Activated gamma-delta T cell treated with Interleukin-2 at 50 U/mL for 16 hours (primary cell): ENCODE measurements around the gene AP3M1.
A peak's percentile ranks its signal among the peaks of the same experiment; 100 is the strongest.
"Not testable (repeated sequence)": the region's sequence is repeated elsewhere in the genome, so short reads cannot be mapped to it uniquely, and the experiment has no call there.

ENCODE experiments used
- DNase-seq: peaks from one replicate; pipeline ENCODE4 v3.0.0-alpha.2; 2020

AP3M1 gene, protein sequence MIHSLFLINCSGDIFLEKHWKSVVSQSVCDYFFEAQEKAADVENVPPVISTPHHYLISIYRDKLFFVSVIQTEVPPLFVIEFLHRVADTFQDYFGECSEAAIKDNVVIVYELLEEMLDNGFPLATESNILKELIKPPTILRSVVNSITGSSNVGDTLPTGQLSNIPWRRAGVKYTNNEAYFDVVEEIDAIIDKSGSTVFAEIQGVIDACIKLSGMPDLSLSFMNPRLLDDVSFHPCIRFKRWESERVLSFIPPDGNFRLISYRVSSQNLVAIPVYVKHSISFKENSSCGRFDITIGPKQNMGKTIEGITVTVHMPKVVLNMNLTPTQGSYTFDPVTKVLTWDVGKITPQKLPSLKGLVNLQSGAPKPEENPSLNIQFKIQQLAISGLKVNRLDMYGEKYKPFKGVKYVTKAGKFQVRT

DNA sequence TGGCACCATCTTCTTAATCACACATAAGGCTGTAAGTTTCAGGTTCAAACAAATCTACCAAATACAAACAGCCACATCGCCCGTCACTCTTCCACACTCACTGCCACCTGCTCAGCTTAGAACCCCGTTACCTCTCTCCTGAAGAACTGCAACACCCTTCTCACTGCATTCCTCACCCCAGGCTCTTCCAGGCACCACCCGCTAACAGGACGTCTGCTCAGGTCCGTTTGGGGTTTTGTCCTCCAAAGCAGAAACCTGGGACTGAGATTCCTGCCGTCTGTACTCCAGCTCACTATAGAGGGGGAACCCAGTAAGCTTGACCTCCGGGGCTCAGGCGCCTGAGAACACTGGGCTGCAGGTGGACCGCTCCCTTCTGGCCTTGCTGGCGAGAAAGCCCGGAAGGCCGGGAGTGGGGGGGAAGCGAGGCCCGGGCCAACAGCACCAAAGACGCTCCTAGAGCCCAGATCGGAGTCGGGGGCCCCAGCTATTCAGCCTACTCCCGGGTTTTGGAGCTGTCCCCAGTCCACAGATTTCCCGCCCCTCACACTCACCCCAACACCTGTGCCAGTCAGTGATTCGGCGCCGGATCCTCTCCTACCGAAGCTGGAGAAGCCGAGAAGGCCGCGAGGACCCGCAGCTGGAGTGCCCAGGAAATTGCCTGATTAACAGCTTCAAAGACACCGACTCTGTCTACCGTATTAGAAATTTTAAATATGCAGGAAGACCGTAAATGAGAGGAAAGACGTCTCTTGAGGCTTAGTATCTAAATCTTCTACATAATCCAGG is at the start of gene AP3M1:
AP3M1 (minus strand) TSS at position 625 of the 786 bp plus-strand sequence. CDS start 12,449 bp downstream, outside the sequence.
- DNase-seq = peak; percentile 78

DNA sequence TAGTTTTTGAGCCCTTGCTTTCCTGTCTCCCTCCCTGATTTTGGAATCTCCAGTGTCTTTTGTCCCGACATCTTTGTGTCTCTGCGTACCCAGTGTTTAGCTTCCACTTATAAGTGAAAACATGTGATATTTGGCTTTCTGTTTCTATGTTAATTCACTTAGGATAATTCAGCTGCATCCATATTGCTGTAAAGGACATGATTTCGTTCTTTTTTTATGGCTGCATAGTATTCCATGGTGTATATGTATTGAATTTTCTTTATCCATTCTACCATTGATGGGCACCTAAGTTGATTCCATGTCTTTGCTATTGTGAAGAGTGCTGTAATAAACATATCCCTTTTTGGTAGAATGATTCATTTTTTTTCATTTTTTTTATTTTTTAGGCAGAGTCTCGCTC is 48.7 kb upstream of the AP3M1 start:
- no peak for DNase-seq

DNA sequence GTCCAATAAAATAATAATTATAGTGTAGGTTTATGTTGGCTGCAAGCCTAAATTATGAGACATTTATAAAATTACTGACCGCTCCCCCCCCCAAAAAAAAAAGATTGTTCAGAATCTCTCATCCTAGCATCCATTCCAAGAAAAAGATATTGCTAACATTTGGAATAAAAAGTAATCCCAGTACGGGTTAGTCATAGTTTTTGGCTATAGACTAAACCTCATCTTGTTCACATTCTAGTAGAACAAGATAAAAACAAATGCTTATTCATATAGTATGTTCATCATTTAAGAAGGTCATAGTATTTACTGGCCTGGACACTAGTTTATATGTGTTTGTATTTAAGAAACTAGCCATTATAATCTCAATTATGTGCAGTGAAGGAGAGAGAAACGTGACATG is 44.4 kb upstream of the AP3M1 start:
- DNase-seq = no peak

DNA sequence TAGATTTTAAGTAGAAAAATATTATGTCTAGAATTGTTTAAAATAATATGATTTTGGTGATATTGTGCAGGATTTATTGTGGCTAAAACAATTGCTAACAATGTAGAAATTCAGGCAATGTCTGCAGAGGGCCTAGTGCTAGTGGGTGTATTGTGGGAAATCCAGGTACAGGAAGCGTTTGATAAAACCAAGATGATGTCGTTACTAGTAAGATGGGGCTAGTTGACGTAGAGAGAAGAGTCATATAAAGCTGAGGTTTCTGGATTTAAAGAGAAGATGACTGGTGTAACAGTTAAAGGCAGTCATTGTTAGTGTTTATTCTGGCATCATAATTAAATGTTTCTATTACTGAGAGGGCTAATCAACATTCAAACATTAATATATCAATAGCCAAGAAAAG is 43.9 kb upstream of the AP3M1 start:
- no peak for DNase-seq

DNA sequence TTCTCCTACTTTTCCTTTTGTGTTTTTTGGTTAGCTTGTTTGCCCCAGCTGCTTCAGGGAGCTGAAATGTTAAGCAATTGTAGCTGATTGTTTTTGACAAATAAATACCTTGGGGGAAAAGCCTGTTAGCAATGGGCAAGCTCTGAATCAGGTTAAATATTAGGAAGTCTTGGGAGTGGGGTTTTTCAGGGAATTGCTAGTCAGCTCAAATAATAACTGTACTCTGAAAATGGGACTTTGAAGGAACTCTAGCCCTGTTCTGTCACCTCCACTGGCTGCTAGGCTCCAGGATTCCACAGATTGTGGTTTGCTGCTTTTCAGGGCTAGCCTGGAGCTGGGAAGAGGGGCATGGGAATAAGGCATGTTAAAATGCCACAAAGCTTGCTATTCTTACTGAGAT is 39.9 kb upstream of the AP3M1 start:
- no peak for DNase-seq

DNA sequence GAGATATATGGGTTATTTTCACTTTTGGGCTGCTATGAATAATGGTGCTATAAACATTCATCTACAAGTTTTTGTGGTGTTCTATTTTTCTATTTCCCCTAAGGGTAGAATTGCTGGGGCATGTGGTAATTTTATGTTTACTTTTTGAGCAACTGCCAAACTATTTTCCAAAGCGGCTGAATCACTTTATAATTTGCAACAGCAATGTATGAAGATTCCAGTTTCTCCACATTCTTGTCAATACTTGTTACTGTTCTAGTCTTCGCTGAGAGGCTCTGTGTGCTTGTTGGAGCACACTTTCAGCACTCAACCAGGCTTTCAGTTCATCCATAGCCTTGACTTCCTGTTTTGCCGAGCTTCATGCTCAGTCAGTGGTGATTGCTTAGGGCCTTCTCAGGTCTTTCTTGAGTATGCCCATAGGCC is 39.4 kb upstream of the AP3M1 start:
- no peak for DNase-seq

DNA sequence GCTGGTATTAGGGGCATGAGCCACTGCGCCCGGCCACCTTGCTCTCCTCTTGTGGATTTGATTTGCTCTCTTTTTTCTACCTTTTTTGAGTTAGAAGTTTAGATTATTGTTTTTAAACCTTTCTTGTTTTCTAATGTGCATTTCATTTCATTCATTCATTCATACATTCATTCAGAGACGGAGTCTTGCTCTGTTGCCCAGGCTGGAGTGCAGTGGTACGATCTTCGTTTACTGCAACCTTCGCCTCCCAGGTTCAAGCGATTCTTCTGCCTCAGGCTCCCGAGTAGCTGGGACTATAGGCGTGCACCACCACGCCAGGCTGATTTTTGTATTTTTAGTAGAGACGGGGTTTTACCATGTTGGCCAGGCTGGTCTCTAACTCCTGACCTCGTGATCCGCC is 38.0 kb upstream of the AP3M1 start:
- not testable (repeated sequence) for DNase-seq

DNA sequence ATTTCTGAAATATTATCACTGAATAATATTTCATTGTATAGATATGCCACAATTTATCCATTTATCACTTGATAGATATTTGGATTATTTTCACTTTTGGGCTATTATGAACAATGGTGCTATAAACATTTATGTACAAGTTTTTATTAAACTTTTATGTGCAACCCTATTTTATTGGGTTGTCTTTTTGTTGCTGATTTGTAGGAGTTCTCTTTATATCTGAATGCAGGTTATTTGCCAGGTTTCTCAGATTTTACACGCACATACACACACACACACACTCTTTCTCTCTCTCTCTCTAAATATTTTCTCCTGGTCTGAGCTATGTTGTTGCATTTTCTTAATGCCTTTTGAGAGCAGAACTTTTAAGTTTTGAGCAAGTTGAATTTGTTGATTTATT is 36.6 kb upstream of the AP3M1 start:
- no peak for DNase-seq

DNA sequence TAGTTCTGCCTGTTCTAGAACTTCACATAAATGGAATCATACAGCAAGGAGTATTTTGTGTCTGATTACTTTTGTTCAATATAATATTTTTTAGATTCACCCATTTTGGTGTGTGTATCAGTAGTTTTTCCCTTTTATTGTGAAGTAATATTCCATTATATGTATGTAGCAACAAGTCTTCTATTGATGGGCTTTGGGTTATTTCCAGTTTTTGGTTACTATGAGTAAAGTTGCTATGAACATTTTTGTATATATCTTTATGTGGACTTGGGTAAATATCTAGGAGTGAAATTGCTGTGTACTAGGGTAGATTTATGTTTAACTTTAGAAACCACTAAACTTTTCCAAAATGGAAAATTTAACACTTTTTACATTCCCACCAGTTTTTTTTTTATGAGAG is 36.0 kb upstream of the AP3M1 start:
- DNase-seq = no peak

DNA sequence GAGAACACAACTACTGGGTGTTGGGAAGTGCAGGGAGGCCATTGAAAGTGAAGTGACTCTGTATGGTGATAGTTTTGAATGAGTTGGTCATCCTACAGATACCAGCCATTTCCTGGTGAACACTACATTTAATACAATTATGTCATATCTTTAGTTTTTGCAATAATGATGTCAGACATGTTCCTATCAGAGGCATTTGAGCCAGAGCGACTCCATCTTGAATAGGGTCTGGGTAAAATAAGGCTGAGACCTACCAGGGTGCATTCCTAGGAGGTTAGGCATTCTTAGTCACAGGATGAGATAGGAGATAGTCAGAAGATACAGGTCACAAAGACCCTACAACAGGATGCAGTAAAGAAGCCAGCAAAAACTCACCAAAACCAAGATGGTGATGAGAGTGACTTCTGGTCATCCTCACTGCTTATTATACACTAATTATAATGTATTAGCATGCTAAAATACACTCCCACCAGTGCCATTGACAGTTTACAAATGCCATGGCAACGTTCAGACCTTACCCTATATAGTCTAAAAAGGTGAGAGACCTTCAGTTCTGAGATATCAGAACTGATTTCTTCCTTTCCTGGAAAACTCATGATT is 28.6 kb upstream of the AP3M1 start:
- no peak for DNase-seq

DNA sequence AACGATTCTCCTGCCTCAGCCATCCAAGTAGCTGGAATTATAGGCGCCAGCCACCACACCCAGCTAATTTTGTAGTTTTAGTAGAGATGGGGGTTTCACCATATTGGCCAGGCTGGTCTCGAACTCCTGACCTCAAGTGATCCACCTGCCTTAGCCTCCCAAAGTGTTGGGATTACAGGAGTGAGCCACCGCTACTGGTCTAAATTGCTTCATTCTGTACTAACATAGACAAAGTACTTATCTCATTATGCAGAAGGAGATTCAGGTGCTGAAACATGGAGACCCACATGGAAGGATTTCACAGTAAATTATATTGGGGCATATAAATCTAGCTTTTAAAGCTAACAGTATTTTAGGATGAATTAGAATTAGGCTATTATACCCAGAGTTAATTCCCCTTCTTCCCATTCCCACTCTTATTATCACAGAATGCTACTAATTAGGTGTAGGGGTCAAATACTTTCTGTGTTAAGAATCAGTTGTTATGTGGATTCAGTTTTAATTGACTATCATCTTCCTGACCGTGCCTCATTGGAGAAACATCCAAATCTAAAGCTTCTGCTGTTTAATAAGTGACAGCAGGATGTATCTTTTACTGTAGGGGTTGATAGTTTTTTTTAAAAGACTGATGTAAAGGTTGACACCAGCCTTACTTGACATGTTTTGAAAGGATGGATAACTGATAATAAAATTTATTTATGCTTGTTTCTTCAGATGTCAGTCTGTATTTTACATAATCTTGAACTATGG is 27.6 kb upstream of the AP3M1 start:
- DNase-seq = no peak

DNA sequence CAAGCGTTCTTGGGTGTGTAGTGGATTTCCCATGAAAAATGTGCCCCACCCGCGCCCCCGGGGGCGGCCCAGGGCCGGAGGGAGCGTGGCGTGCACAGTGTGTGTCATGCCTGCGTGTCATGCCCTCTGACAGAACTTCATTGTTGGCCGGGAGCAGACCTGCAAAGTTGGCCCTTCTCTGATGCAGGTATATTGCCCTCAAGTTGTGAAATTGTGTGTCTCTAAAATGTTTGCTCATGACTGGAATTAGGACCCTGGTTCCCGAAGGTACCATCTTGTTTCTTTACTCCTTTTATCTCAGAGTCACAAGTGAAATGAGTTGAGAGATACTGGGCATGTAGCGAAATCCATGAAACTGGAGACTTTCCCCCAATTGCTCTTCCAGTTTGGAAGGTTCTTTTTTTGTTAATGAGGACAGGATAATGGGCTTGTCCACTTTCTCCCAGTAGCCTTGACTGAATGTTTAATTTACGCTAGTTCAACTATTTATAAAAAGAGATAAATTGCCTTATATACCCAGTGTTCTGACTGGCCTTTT is 26.6 kb upstream of the AP3M1 start:
- DNase-seq = peak; percentile 20

DNA sequence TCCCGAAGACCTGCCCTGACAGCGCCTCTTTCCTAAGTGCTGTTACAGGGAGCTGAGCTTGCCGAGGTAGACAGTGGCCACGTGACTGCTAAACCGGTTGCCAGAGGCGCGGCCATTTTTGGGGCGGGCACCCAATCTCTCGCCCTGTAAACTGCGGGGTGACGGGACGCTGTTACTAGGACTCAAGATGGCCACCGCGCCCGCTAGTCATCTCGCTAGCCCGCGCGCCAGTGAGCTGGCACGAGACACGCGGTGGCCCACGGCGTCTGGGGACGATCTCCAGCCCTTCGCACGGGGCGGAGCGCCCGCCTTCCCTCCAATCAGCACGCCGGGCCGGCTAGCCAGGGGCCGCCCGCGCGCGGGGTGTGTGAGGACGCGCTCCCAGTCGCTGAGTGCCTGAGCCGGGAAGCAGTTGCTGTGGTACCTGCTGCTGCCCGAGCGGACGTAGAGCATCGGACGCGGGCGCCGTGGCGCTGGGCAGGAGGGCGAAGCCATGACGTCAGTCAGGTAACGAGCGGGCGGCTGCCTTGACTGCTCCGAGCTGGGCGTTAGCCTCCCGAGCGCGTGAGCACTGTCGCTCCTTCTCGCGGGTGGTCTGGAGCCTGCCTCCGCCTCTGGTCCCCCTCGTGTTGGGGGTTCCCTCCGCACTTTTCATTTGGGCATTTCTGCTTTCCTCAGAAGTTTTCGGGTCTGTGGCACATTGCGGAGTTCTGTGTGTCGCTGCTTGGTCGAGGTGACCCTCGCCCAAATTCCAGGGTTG is 25.9 kb upstream of the AP3M1 start:
- peak; percentile 94 for DNase-seq

DNA sequence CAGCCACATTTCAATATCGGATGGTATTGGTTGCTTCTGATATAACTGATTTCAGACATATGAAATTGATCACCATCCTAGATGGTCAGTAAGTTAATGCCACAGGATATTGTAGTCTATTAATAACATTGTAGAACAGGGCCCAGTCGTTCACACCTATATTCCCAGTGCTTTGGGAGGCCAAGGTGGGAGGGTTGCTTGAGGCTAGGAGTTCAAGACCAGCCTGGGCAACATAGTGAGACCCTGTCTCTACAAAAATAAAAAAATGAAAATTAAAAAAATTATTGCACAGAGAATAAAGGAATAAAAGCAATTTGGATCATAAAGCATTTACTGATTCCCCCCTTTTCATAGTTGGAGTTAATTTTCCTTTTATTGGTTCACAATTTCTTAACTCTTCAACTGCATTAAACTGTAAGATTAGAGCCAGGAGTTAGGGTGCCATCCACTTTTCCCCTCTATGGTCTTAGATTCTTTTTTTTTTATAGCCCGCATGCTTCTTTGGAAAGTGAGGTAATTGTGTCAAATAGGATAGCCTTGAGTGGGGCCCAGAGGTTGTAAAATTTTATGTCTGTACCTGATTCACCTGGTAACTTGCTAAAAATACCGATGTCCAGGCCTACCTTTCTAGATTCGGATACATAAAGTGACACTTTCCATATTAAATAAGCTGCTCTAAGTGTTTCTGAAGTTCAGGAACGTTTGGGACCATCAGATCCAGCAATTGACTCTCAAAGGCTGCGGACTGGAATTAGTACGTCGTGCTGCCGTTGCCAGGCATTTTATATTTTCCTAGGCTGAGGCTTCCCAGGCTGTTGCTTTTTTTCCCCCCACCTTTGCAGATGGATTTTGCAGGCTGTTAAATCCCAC is 25.1 kb upstream of the AP3M1 start:
- DNase-seq = no peak

DNA sequence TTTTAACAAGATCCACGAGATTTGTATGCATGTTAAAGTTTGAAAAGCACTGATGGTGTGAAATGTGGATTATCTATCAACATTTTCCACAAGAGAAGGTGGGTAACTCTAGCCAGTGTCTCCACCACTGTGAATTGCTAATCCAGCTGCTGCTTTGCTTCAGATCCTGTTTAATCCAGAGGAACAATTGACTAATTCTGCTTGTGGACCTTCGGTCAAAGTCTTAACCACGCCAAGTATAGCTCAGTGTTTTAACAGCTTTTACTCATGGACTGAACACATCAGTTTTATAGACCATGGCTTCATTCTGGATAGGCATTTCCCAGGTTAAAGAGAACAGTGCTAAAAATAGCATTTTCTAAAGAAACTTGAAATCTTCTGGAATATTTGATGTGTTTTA is 23.9 kb upstream of the AP3M1 start:
- DNase-seq = no peak

DNA sequence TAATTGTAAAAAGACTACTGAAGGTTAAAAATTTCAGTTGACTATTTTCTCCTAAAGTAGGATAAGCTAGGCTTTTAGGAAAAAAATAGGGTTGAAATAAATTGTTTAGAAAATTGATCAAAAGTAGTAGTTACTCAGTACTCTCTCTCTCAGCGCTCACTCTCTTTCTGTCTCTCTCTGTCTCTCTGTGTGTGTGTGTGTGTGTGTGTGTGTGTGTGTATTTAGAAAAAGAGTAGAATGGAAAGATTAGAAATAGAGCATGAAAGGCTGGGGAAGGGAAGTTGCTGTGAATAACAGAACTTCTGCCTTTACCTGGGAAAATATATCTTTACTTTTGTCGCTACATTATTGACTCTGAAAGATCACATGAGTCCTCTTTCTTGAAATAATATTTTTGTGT is 21.0 kb upstream of the AP3M1 start:
- DNase-seq = no peak

DNA sequence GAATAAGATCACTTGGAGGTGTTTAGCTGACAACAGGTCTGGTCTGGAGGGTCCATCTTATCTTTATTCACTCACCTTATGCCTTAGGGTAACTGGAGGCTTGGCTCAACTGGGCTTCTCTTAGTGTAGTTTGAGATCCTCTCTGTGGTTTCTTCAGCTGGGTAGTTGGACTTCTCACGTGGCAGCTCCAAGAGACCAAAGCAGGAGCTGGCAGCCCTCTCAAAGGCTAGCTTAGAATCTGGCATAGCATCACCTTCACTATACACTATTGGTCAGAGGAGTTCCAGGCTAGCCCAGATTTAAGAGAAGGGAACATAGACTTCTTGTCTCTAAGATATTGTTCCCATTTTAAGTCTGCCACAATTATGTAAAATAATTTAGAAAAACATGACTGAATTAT is 16.8 kb upstream of the AP3M1 start:
- DNase-seq = no peak

DNA sequence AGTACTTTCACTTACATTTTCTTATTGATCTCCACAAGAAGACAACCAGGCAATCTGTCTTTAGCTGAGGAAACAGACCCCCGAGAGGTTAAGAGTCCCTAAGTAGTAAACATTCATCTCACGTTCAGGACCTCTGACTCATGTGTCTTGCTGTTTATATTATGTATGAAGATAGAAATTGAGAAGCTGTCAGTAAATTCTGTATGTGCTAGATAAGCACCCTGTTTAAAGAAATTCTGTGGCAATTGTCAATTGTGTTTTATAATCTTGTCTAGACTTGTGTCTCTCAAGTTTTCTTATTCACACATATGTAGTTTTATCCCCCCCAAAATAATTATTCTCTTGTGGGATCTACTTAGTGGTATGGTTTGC is 14.9 kb upstream of the AP3M1 start:
- no peak for DNase-seq

DNA sequence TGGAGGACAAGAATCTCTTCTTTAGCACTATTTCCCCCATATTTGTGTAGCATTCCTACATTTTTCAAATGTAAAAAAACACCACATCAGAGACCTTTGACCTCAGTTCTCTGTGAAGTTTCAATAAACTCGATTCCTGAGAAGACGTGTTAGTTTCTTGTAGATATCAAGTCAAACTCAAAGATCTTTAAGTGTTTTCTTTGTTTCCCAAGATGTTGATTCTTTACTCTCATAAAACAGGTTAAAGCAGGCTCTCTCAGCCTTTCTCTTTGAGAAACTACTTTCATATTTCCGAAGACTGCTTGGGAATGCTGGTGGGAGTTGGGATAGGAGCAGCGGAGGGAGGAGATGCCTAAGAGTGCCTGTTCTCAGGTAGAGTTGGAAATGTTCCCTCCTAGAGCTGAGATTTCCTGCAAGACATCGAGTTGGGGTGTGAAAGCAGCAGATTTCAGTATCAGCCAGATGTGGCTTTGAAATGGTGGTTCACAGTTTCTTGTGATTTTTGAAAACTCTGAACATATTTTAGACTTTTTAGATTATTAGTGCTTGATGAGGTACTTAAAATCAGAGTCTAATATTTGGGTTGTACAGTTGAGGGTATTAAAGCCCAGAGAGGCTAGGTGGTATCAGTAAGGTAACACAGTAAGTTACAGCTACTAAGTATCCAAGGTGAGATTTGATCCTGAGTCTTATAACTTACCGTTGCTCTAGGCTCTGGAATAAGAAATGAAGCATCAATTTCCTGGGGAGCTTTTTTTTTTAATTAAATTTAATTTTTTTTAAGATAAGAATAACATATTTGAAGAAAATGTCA is 14.3 kb upstream of the AP3M1 start:
- DNase-seq = no peak
